CD4-positive, alpha-beta T cell treated with Interleukin-6 at 100 ng/mL for 8 hours (primary cell): ENCODE measurements around the gene ARHGEF12.

Source experiments
- DNase-seq: peaks from one replicate; pipeline ENCODE4 v3.0.0-alpha.2; 2020; ENCODE audit warnings: mixed read lengths, low spot score

The ARHGEF12 gene

GRCh38 chr11:120335908-120336640 lies at the start of gene ARHGEF12:
Gene ARHGEF12 (plus strand): TSS chr11:120336413. CDS start chr11:120337244, 831 bp downstream.
- DNase-seq: peak; percentile 70

- no peak for DNase-seq
Observed at GRCh38 chr11:120288021-120288420, 48.2 kb upstream of the ARHGEF12 start.

DNA sequence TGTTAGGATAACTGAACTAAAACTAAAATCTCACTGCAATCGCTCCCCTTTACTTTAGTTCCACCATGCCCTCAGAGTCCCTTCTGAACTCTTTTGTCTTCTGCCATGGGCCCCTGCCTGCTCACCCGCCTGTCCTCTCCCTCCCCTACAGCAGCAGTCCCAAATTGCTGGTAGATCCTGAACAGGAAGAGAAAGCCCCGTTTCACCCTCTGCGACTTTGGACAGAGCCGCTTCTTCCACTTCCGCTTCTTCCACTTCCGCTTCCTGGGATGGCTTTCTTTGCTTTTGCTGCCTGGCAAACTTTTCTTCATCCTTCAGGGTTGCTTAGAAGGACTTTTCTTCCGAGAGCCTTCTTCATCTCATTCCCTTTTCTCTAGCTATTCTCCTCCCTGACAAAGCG lies 46.8 kb upstream of the ARHGEF12 start:
- no peak for DNase-seq

GRCh38 chr11:120290956-120291355 lies 45.3 kb upstream of the ARHGEF12 start:
- DNase-seq: no peak

GRCh38 chr11:120293038-120293800 lies 43.0 kb upstream of the ARHGEF12 start:
- no peak for DNase-seq

DNA sequence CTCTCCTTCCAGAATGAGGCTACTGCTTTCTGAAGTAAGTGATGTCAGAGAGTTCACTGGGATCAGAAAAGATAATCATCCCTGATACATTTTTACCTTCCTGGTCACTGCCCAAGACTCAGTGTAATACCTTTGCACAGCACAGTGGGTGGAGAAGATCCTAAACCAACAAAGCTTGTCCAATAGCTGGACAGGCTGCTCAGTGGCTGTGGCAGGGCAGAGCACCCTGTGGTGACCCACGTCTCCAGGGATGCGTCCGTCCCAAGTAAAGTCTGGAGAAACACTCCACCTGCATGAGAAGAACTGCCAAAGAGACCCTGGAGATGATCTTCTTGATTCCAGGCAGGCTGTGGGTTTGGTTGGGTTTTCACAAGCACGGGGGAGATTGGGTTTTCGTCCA lies 42.1 kb upstream of the ARHGEF12 start:
- DNase-seq: no peak

GRCh38 chr11:120295099-120295498 lies 41.1 kb upstream of the ARHGEF12 start:
- DNase-seq: no peak

DNA sequence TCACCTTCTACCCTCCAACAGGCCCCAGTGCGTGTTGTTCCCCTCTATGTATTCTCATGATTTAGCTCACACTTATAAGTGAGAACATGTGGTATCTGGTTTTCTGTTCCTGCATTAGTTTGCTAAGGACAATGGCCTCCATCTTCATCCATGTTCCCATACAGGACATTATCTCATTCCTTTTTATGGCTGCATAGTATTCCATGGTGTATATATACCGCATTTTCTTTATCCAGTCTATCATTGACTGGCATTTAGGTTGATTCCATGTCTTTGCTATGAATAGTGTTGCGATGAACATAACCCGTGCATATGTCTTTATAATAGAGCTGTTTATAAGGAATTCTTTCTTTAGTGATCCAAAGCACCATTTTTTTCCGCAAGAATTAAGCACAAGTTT lies 39.7 kb upstream of the ARHGEF12 start:
- DNase-seq: no peak

DNA sequence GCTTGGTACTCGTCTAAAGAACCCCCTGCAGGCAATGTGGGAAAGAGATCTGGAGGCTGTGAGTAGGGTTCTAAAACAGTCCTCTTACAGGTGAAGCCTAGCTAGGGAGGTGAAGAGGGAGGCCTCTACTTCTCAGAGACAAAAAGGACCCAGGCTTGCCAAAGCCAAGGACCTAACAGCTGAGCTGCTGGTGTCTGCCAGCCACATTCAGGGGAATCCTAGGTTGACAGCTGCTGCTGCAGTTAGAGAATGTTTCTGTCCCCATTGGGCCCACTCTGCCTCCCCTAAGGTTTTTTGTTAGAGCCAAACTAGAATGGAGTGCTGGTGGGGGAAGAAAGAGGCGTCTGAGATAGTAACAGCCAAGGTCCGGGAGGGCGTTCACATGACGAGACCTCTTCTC lies 37.8 kb upstream of the ARHGEF12 start:
- DNase-seq: no peak

GRCh38 chr11:120302001-120302805 lies 34.0 kb upstream of the ARHGEF12 start:
- no peak for DNase-seq

- DNase-seq: peak; percentile 49
Observed at GRCh38 chr11:120303004-120303637, 33.1 kb upstream of the ARHGEF12 start.

GRCh38 chr11:120304526-120304925 lies 31.7 kb upstream of the ARHGEF12 start:
- DNase-seq: no peak

- no peak for DNase-seq
Observed at GRCh38 chr11:120305286-120305685, 30.9 kb upstream of the ARHGEF12 start.

DNA sequence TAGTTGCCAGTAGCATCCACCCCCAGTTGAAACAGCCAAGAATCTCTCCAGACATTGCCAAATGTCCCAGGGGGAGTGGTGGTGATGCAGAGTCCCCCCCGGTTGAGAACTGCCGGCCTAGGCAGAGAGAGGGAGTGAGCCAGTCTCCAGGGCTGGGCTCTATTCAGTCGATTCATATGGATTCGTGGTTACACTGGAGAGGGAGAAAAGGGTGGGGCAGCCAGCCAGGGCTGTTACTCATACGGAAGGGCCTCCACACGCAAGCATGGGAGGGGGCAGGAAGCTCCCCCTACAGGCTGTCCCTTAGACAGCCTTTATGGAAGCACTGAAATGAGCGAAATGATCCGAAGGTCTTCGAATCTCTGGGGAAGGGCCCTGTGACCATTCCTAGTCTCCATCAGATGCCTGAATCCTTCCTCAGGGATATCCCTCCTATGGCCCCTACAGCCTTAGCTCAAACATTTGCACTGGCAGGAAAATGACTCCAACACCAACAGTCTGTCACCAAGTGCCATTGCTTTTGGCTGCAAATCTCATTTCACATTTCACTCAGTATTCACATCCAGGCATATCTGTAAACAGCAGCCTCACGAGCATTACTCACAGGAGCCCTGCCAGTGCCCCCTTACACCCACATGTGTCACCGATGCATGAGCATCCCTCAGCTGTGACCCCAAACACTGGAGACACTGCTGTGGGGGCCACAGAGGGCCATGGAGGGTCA lies 29.5 kb upstream of the ARHGEF12 start:
- DNase-seq: no peak

DNA sequence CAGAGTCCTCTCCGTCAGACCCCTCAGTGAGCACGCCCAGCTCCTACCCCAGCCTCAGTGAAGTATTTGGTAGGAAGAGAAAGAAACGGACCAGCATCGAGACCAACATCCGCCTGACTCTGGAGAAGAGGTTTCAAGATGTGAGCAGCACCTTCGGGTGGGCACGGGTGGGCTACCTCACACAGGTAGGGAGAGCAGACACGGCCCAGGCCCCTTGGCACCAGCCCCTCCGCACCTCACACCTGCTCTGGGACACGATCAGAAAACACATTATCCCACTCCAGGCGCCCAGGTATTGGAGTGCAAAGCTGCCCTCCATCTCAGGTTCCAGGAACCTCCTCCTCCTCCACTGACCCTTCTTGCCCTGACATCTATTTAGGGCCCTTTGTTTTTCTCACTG lies 28.7 kb upstream of the ARHGEF12 start:
- no peak for DNase-seq

GRCh38 chr11:120308081-120308480 lies 28.1 kb upstream of the ARHGEF12 start:
- DNase-seq: no peak

- no peak for DNase-seq
Observed at GRCh38 chr11:120310870-120311269, 25.3 kb upstream of the ARHGEF12 start.

GRCh38 chr11:120314861-120315260 lies 21.4 kb upstream of the ARHGEF12 start:
- DNase-seq: no peak

GRCh38 chr11:120316880-120317688 lies 19.1 kb upstream of the ARHGEF12 start:
- no peak for DNase-seq

- DNase-seq: no peak
Observed at GRCh38 chr11:120317689-120318480, 18.3 kb upstream of the ARHGEF12 start.
